HS-5 (cell line): ENCODE data around the gene GRIK5.
A peak's percentile ranks its signal among the peaks of the same experiment; 100 is the strongest.
"Not testable (repeated sequence)": the region's sequence is repeated elsewhere in the genome, so short reads cannot be mapped to it uniquely, and the experiment has no call there.

Experiments
- DNase-seq: peaks from one replicate; pipeline ENCODE4 v3.0.0-alpha.2; 2012; ENCODE audit warnings: low read depth

The GRIK5 gene

GRCh38 chr19:42069619-42070351, at the start of gene GRIK5:
GRIK5 (minus strand) TSS chr19:42070206; CDS start chr19:42065770, 4,436 bp downstream.
- DNase-seq = no peak

GRCh38 chr19:42117076-42117475, 47.1 kb upstream of the GRIK5 start:
- DNase-seq = no peak

- no peak for DNase-seq
These were observed 46.5 kb upstream of the GRIK5 start for GRCh38 chr19:42116308-42117075.

GRCh38 chr19:42115705-42116104, 45.7 kb upstream of the GRIK5 start:
- no peak for DNase-seq

- DNase-seq = no peak
These were observed 45.2 kb upstream of the GRIK5 start for GRCh38 chr19:42115219-42115618.

- no peak for DNase-seq
These were observed 44.4 kb upstream of the GRIK5 start for GRCh38 chr19:42114412-42114811.

GRCh38 chr19:42113641-42114348, 43.8 kb upstream of the GRIK5 start:
- peak; percentile 98 for DNase-seq

GRCh38 chr19:42111811-42112210, 41.8 kb upstream of the GRIK5 start:
- peak; percentile 79 for DNase-seq

- DNase-seq = peak; percentile 94
These were observed 41.4 kb upstream of the GRIK5 start for GRCh38 chr19:42111384-42111783.

- no peak for DNase-seq
These were observed 40.7 kb upstream of the GRIK5 start for GRCh38 chr19:42110658-42111057.

GRCh38 chr19:42109896-42110295, 39.9 kb upstream of the GRIK5 start:
- DNase-seq = no peak

- peak; percentile 64 for DNase-seq
These were observed 38.8 kb upstream of the GRIK5 start for GRCh38 chr19:42108527-42109389.

GRCh38 chr19:42105368-42105767, 35.4 kb upstream of the GRIK5 start:
- no peak for DNase-seq

GRCh38 chr19:42102877-42103276, 32.9 kb upstream of the GRIK5 start:
- DNase-seq = no peak

- DNase-seq = not testable (repeated sequence)
These were observed 30.2 kb upstream of the GRIK5 start for GRCh38 chr19:42100241-42100640.

GRCh38 chr19:42099336-42099925, 29.4 kb upstream of the GRIK5 start:
- DNase-seq = no peak

- no peak for DNase-seq
These were observed 28.8 kb upstream of the GRIK5 start for GRCh38 chr19:42098781-42099180.

- DNase-seq = no peak
These were observed 27.5 kb upstream of the GRIK5 start for GRCh38 chr19:42097461-42097860.

- DNase-seq = no peak
These were observed 26.3 kb upstream of the GRIK5 start for GRCh38 chr19:42096255-42096837.

- DNase-seq = no peak
These were observed 25.8 kb upstream of the GRIK5 start for GRCh38 chr19:42095814-42096230.
